CD4-positive, alpha-beta T cell treated with Interleukin-12 subunit alpha and Interleukin-12 subunit beta, for 1 hour (primary cell): ENCODE results near the gene OGN.
"Not testable (repeated sequence)": the region's sequence is repeated elsewhere in the genome, so short reads cannot be mapped to it uniquely, and the experiment has no call there.

Source experiments
- DNase-seq: peaks from one replicate; pipeline ENCODE4 v3.0.0-alpha.2; 2020

OGN gene

GRCh38 chr9:92404042-92404836, at the start of gene OGN:
TSS of gene OGN (minus strand) at chr9:92404578. CDS start at chr9:92403407, 1,171 bp downstream.
- DNase-seq = no peak

DNA sequence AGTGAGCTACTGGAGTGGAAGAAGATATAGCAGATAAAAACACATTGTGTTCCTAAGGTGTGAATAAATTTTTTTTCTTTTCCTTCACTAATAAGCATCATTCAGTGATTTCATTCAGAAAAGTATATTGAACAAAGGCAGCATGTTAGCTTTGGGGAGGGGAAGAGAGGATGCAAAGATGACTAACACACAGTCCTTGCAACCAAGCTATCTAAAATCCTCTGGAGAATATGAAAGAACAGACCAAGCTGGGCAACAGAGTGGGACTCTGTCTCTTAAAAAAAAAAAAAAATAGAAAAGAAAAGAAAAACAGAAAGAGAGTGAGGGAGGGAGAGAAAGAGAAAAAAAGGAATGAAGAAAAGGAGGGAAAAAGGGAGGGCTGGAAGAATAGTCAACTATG, 42.2 kb upstream of the OGN start:
- no peak for DNase-seq

GRCh38 chr9:92444841-92445240, 40.5 kb upstream of the OGN start:
- no peak for DNase-seq

- peak; percentile 22 for DNase-seq
Observed at GRCh38 chr9:92440751-92441046, 36.3 kb upstream of the OGN start.

DNA sequence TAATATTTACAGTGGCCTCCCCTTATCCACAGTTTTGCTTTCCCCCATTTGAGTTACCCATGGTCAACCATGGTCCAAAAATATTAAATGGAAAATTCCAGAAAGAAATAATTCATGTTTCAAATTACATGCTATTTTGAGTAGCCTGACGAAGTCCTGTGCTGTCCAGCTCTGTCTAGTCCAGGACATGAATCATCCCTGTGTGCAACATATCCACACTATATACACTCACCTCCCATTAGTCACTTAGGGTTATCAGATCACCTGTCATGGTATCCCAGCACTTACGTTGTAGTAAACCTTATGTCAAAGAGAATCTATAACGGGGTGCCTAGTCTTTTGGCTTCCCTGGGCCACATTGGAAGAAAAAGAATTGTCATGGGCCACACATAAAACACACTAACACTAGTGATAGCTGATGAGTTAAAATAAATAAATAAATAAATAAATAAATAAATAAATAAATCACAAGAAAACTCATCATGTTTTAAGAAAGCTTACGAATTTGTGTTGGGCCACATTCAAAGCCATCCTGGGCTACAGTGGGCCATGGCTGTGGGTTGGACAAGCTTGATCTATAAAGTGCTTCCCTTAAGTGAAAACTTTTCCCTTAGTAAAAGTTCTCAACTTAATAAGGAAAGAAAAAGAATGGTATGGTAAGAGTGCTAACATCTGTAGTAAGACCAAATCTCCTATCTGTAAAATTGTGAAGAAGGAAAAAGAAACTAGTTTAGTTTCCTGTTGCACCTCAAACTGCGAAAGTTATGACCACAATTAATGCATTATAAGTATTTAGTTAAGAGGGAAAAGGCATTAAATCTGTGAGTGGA, 35.8 kb upstream of the OGN start:
- DNase-seq = no peak

DNA sequence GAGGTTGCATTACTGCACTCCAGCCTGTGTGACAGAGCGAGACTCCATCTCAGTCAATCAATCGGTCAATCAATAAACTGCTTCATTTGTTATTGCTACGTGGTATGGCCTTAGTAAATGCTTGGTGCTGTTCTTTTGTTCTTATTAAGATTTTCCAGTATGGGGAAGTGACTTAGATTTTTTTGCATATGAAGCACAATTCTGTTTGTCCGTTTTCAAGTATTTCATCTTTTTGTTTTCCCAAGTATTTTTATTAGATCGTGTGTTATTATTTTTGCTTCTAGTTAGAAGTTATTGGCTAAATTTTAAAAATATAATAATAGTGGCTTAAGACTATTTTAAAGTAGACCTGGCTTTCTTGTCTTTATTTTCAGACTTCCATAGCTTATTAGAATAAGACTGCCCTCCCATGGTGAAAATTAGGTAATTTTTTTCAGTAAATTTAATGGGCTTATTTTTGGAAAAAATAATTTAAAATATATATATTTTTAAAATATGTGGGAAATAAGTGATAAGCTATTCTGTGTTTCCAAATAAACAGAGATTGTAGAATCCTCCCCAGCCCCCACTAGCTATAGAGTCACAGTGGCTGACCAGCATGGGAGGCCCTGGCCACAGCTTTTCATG, 34.6 kb upstream of the OGN start:
- DNase-seq = peak; percentile 10

- DNase-seq = no peak
Observed at GRCh38 chr9:92435263-92435662, 30.9 kb upstream of the OGN start.

- DNase-seq = no peak
Observed at GRCh38 chr9:92432972-92433548, 28.7 kb upstream of the OGN start.

GRCh38 chr9:92432350-92432749, 28.0 kb upstream of the OGN start:
- DNase-seq = no peak

DNA sequence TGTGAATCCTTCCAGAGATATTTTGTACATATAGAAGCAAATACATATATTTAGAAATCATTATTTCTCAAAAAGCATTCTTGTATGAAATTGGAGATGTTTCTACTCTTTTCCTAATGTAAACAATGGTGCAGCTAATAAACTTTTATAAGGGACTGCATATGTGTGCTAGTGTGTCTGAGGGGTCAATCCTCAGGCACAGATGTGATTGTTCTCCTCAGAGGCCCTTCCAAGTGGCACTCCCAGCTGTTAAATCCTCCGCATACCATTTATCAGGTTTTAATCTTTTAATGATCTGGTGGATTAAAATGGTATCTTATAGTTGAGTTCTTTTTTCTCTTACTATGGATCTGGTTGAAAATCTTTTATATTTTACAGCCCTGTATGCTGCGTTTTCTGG, 25.5 kb upstream of the OGN start:
- no peak for DNase-seq

GRCh38 chr9:92426501-92427145, 22.2 kb upstream of the OGN start:
- DNase-seq = no peak

DNA sequence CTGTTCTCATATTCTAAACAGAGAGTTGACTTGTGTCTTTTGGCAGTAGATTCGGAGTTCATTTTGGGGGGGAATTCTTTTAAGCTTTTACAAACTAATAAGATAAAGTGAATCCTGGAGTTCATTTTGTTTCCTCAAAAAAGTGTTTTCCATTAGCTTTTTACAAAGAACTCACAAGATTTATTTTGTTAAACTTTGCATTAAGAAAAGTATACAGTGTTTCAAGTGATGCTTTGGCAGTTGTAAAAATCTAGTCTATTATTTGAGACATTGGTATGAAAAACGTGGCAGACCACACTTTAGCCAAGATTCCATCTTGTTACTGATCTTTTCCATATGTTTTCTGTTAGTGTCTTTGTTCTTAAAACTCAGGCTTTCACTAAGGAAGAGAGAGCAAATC, 21.1 kb upstream of the OGN start:
- DNase-seq = no peak

- no peak for DNase-seq
Observed at GRCh38 chr9:92424340-92424739, 20.0 kb upstream of the OGN start, which contains the start of gene OMD. TSS of gene OMD (minus strand) at chr9:92424471. CDS start at chr9:92417558, 6,913 bp downstream.

- no peak for DNase-seq
Observed at GRCh38 chr9:92423612-92424011, 19.2 kb upstream of the OGN start.

GRCh38 chr9:92422611-92423338, 18.4 kb upstream of the OGN start:
- DNase-seq = no peak

- no peak for DNase-seq
Observed at GRCh38 chr9:92414566-92414965, 10.2 kb upstream of the OGN start.

DNA sequence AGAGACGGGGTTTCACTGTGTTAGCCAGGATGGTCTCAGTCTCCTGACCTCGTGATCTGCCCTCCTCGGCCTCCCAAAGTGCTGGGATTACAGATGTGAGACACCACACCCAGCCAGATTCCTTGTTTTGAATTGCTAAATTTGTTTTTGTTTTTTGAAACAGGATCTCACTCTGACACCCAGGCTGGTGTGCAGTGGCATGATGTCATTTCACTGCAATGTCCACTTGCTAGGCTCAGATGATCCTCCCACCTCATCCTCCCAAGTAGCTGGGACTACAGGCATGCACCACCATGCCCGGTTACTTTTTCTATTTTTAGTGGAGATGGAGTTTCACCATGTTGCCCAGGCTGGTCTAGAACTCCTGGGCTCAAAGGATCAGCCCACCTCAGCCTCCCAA, 6.8 kb upstream of the OGN start:
- DNase-seq = not testable (repeated sequence)

- DNase-seq = no peak
Observed at GRCh38 chr9:92408747-92409478, 4.5 kb upstream of the OGN start.

DNA sequence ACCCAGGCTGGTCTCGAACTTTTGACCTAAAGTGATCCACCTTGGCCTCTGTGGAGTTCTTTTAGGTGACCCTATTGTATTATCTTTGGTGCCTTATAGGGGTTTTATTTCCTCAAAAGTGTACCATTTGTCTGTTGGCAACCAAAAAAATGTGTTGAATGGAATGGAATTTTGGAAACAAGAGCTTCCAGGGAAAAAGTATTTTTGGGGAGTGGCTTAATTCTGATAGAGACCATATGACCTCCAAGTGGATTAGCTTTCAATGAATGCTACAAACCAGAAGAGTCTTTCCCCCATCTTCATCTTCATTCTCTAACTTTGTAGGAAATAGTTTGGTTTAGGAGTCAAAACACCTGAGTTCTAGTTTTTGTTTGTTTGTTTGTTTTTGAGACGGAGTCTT, 3.4 kb upstream of the OGN start:
- DNase-seq = no peak

- DNase-seq = peak; percentile 53
Observed at GRCh38 chr9:92406477-92406876, 2.1 kb upstream of the OGN start.

GRCh38 chr9:92405818-92406217, 1.4 kb upstream of the OGN start:
- no peak for DNase-seq
